HepG2 (cell line): Measurements from ENCODE around the gene ZFHX3.

Experiments used
- CTCF ChIP-seq: sonication (generic); formaldehyde crosslinking; IDR thresholded peaks from 2 replicates; pipeline ENCODE4 v1.5.0; 2020; ENCODE audit warnings: mild to moderate bottlenecking, missing genetic modification reagents, moderate library complexity
- HES4 ChIP-seq: sonication (generic); formaldehyde crosslinking; IDR thresholded peaks from 2 replicates; pipeline ENCODE4 v1.9.0; 2021; ENCODE audit warnings: mild to moderate bottlenecking, missing genetic modification reagents, borderline replicate concordance
- KDM3A ChIP-seq: IDR thresholded peaks from 2 replicates; pipeline ENCODE4 v1.6.1; 2018; ENCODE audit warnings: low read depth, missing compliant biosample characterization
- POLR2A ChIP-seq, 2 experiments: IDR thresholded peaks; 2 replicates each; pipeline ENCODE4 v1.6.1; 2011; ENCODE audit warnings: low read depth in 2 of 2, low read length in 2 of 2, mild to moderate bottlenecking in 1 of 2, moderate library complexity in 1 of 2; ENCODE audit not compliant: insufficient read depth in 1 of 2
- SNAI1 ChIP-seq: sonication (generic); formaldehyde crosslinking; IDR thresholded peaks from 2 replicates; pipeline ENCODE4 v1.5.0; 2020; ENCODE audit warnings: mild to moderate bottlenecking, missing genetic modification reagents, borderline replicate concordance
- YY1 ChIP-seq: IDR thresholded peaks from 2 replicates; pipeline ENCODE4 v1.6.1; 2011; ENCODE audit warnings: low read length, low read depth, moderate library complexity, mild to moderate bottlenecking; ENCODE audit not compliant: insufficient read depth, insufficient replicate concordance
- ZKSCAN5 ChIP-seq: sonication (generic); formaldehyde crosslinking; IDR thresholded peaks from 2 replicates; pipeline ENCODE4 v1.5.1; 2020; ENCODE audit warnings: mild to moderate bottlenecking, missing genetic modification reagents
- ZNF274 ChIP-seq: sonication (generic); formaldehyde crosslinking; IDR thresholded peaks from 2 replicates; pipeline ENCODE4 v1.5.1; 2020; ENCODE audit warnings: mild to moderate bottlenecking, missing genetic modification reagents
- TF ChIP-seq, protein P1 (sequence below): sonication (generic); formaldehyde crosslinking; IDR thresholded peaks from 2 replicates; pipeline ENCODE4 v1.4.0; 2020; ENCODE audit warnings: missing genetic modification reagents

DNA sequence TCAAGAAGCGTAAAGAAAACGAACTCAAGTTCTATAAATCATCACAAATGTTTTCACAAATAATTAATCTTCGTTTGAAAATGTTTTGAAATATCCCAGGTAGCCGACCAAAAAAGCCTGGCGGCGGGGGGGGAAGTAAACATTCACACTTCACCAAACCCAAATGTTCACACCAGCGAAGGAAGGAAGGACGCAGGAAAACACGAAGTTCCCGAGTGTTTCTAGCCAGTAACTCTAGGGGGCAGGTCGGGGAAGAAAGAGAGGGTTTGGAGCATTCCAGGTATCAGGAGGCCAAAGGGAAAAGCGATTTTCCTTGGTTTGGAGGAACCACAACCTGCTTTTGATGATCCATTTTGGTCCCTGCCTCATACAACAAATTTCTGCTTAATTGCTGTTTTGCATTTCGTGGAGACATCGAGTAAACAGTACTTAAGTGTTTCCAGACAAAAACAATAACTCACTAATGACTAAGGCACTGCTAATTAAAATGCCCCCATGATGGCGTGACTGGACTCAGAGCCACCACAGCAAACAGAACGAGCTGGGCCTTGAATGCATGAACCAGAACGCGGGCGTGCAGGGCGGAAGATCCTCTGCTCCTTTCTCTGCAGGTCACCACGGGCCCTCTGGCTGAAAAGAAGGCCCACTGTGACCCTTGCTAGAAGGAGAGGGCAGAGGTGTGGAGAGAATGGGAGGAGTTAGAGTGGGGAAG, 16.6 kb downstream of the ZFHX3 start:
- TF ChIP-seq, protein P1, sequence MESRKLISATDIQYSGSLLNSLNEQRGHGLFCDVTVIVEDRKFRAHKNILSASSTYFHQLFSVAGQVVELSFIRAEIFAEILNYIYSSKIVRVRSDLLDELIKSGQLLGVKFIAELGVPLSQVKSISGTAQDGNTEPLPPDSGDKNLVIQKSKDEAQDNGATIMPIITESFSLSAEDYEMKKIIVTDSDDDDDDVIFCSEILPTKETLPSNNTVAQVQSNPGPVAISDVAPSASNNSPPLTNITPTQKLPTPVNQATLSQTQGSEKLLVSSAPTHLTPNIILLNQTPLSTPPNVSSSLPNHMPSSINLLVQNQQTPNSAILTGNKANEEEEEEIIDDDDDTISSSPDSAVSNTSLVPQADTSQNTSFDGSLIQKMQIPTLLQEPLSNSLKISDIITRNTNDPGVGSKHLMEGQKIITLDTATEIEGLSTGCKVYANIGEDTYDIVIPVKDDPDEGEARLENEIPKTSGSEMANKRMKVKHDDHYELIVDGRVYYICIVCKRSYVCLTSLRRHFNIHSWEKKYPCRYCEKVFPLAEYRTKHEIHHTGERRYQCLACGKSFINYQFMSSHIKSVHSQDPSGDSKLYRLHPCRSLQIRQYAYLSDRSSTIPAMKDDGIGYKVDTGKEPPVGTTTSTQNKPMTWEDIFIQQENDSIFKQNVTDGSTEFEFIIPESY: no peak
- TF ChIP-seq CTCF (CRISPR knock-in tag): peak; percentile 47
- no peak for TF ChIP-seq HES4 (CRISPR knock-in tag)
- no peak for TF ChIP-seq YY1
- no peak for TF ChIP-seq KDM3A (CRISPR knock-in tag)
- TF ChIP-seq ZKSCAN5: no peak
- no peak for TF ChIP-seq SNAI1 (CRISPR knock-in tag)
- no peak for TF ChIP-seq ZNF274 (CRISPR knock-in tag)
- TF ChIP-seq POLR2A (IDR thresholded peaks at IDR 0.05; ENCODE audit: insufficient read depth in 1 of 2, low read depth in 2 of 2, low read length in 2 of 2): no peak
